GM19468 (cell line): ENCODE results near the gene MPZ.
"Not testable (repeated sequence)": the region's sequence is repeated elsewhere in the genome, so short reads cannot be mapped to it uniquely, and the experiment has no call there.

Experiments
- ATAC-seq: cut with Tn5 transposase; IDR thresholded peaks from one replicate; pipeline ENCODE4 v1.9.1; 2021; ENCODE audit warnings: mild to moderate bottlenecking, moderate library complexity, moderate number of reproducible peaks; ENCODE audit not compliant: unreplicated experiment; ENCODE audit errors: extremely low read depth

MPZ gene

GRCh38 chr1:161258439-161259344 is 51.1 kb downstream of the MPZ start, which contains the start of gene PCP4L1:
Gene PCP4L1, plus strand, starts transcription at chr1:161258745. Its CDS starts 230 bp downstream, at chr1:161258975.
- no peak for ATAC-seq

- ATAC-seq: not testable (repeated sequence)
Observed at GRCh38 chr1:161257109-161257508, 52.7 kb downstream of the MPZ start.

GRCh38 chr1:161255955-161256520 is 53.7 kb downstream of the MPZ start:
- not testable (repeated sequence) for ATAC-seq

- not testable (repeated sequence) for ATAC-seq
Observed at GRCh38 chr1:161255302-161255701, 54.5 kb downstream of the MPZ start.
